Thymus (tissue), 11 donors: Measurements from ENCODE around the gene RAPGEF3. TPM values are rescaled to one million over a fixed set of nuclear protein-coding genes. Genes with fewer than 3 reads are reported as not detected.
A peak's percentile ranks its signal among the peaks of the same experiment; 100 is the strongest.

ENCODE experiments used
- DNase-seq, 9 donors: peaks; one replicate each; pipeline ENCODE4 v3.0.0-alpha.2; 2013; ENCODE audit warnings: low spot score in 9 of 9, low read depth in 6 of 9, missing footprints in 1 of 9
- H3K27ac ChIP-seq, 2 donors: one replicate each; pipeline ENCODE4 v1.5.1; 2013; ENCODE audit warnings: control low read depth in 1 of 2, low read depth in 1 of 2, low read length in 1 of 2, mild to moderate bottlenecking in 1 of 2, moderate library complexity in 1 of 2
- H3K27me3 ChIP-seq, 2 donors: one replicate each; pipeline ENCODE4 v1.5.1; 2013; ENCODE audit warnings: low read length in 1 of 2; ENCODE audit not compliant: control insufficient read depth in 2 of 2, insufficient read depth in 1 of 2
- H3K36me3 ChIP-seq, 2 donors: one replicate each; pipeline ENCODE4 v1.5.1; 2013; ENCODE audit warnings: low read length in 1 of 2, mild to moderate bottlenecking in 1 of 2, moderate library complexity in 1 of 2; ENCODE audit not compliant: control insufficient read depth in 2 of 2, insufficient read depth in 2 of 2
- H3K4me1 ChIP-seq, 2 donors: one replicate each; pipeline ENCODE4 v1.5.1; 2013; ENCODE audit warnings: low read length in 2 of 2; ENCODE audit not compliant: control insufficient read depth in 2 of 2, insufficient read depth in 2 of 2
- H3K4me3 ChIP-seq, 2 donors: one replicate each; pipeline ENCODE4 v1.5.1; 2013; ENCODE audit warnings: low read length in 2 of 2, control low read depth in 1 of 2, mild to moderate bottlenecking in 1 of 2
- H3K9me3 ChIP-seq, 2 donors: one replicate each; pipeline ENCODE4 v1.5.1; 2013; ENCODE audit warnings: low read length in 1 of 2, mild to moderate bottlenecking in 1 of 2; ENCODE audit not compliant: control insufficient read depth in 2 of 2, insufficient read depth in 1 of 2
- WGBS: extraction: QIAGEN DNeasy Blood & Tissue Kit; methylation state at CpG from one replicate; pipeline ENCODE4 v1.1.7; 2013; 5-methylcytosine and 5-hydroxymethylcytosine counted together
- polyA plus RNA-seq: library from polyadenylated mRNA; stranded (reverse); fragments of 200-250 nt; gene quantifications from one replicate; pipeline ENCODE4 v1.2.3, GENCODE V29; 2013
- total RNA-seq: library from RNA; stranded (reverse); fragments of 120-200 nt; gene quantifications from one replicate; pipeline ENCODE4 v1.2.4, GENCODE V29; 2013
- donor health status: healthy.

The RAPGEF3 gene
- total and polyA plus RNA-seq, 2 donors = 1.6 to 20.9 TPM

GRCh38 chr12:47705229-47705565 lies 53.5 kb downstream of the RAPGEF3 start:
- DNase-seq = peak in 1 of 9 donors; percentile 30
- peaks cover 15 to 20% of the 10 kb centered on the region in 2 donors for H3K4me1 ChIP-seq
- no peaks in the 10 kb centered on the region for H3K9me3 ChIP-seq
- H3K27ac ChIP-seq = peak overlapping the region in 1 of 2 donors; percentile 94
- peak overlapping the region; percentile 68 to 90 for H3K4me3 ChIP-seq
- WGBS = 5% methylated on average over 9 of the region's 9 CpGs
- peaks cover 6% of the 10 kb centered on the region in 2 donors for H3K36me3 ChIP-seq
- H3K27me3 ChIP-seq = no peaks in the 10 kb centered on the region

GRCh38 chr12:47704719-47705118 lies 54.0 kb downstream of the RAPGEF3 start:
- 97% methylated on average over 9 of the region's 9 CpGs for WGBS

GRCh38 chr12:47700263-47700662 lies 58.4 kb downstream of the RAPGEF3 start:
- WGBS = 97% methylated on average over 2 of the region's 2 CpGs
- no peaks in the 10 kb centered on the region for H3K9me3 ChIP-seq
- H3K4me1 ChIP-seq = peaks cover 3 to 9% of the 10 kb centered on the region in 2 donors
- no peaks in the 10 kb centered on the region for H3K27me3 ChIP-seq
- H3K36me3 ChIP-seq = peaks cover 10 to 35% of the 10 kb centered on the region in 2 donors
- no peak for DNase-seq
- H3K27ac ChIP-seq = no peak overlapping the region
- H3K4me3 ChIP-seq = no peak overlapping the region

More at GRCh38 chr12:47704719-47705118, 54.0 kb downstream of the RAPGEF3 start:
- Histone ChIP-seq H3K27me3 (no peaks in the 10 kb centered on the region), H3K9me3 (no peaks in the 10 kb centered on the region), H3K27ac (no peak overlapping the region), H3K36me3 (peaks cover 6 to 9% of the 10 kb centered on the region in 2 donors), H3K4me3 (peak overlapping the region; percentile 68 to 90), H3K4me1 (peaks cover 15 to 20% of the 10 kb centered on the region in 2 donors)
- no peak for DNase-seq

GRCh38 chr12:47698631-47699030 lies 60.0 kb downstream of the RAPGEF3 start:
- no peak for DNase-seq
- Histone ChIP-seq H3K36me3 (peaks cover 10 to 42% of the 10 kb centered on the region in 2 donors), H3K27me3 (no peaks in the 10 kb centered on the region), H3K4me1 (no peaks in the 10 kb centered on the region), H3K9me3 (no peaks in the 10 kb centered on the region), H3K4me3 (no peak overlapping the region), H3K27ac (no peak overlapping the region)
- 98% methylated on average over 7 of the region's 7 CpGs for WGBS

GRCh38 chr12:47698055-47698454 lies 60.6 kb downstream of the RAPGEF3 start:
- H3K4me1 ChIP-seq = no peaks in the 10 kb centered on the region
- H3K9me3 ChIP-seq = no peaks in the 10 kb centered on the region
- H3K27ac ChIP-seq = no peak overlapping the region
- peaks cover 12 to 44% of the 10 kb centered on the region in 2 donors for H3K36me3 ChIP-seq
- no peak for DNase-seq
- H3K4me3 ChIP-seq = no peak overlapping the region
- no peaks in the 10 kb centered on the region for H3K27me3 ChIP-seq
- whole genome bisulfite sequencing = 62% methylated on average over 4 of the region's 4 CpGs

GRCh38 chr12:47689215-47689614 lies 69.5 kb downstream of the RAPGEF3 start:
- Histone ChIP-seq H3K4me3 (no peak overlapping the region), H3K36me3 (peaks cover 4 to 19% of the 10 kb centered on the region in 2 donors), H3K4me1 (no peaks in the 10 kb centered on the region), H3K9me3 (no peaks in the 10 kb centered on the region), H3K27ac (no peak overlapping the region), H3K27me3 (no peaks in the 10 kb centered on the region)
- no peak for DNase-seq
- WGBS = 97% methylated on average over 2 of the region's 2 CpGs

- Histone ChIP-seq H3K36me3 (peaks cover 0 to 22% of the 10 kb centered on the region in 2 donors), H3K9me3 (no peaks in the 10 kb centered on the region), H3K4me3 (no peak overlapping the region), H3K27ac (no peak overlapping the region), H3K27me3 (no peaks in the 10 kb centered on the region), H3K4me1 (no peaks in the 10 kb centered on the region)
- WGBS = 97% methylated on average over 3 of the region's 3 CpGs
- no peak for DNase-seq
These were observed 71.0 kb downstream of the RAPGEF3 start for GRCh38 chr12:47687636-47688035.

GRCh38 chr12:47686645-47687240 lies 71.9 kb downstream of the RAPGEF3 start:
- Histone ChIP-seq H3K36me3 (peaks cover 0 to 19% of the 10 kb centered on the region in 2 donors), H3K9me3 (no peaks in the 10 kb centered on the region), H3K27me3 (no peaks in the 10 kb centered on the region), H3K4me1 (no peaks in the 10 kb centered on the region), H3K4me3 (no peak overlapping the region), H3K27ac (no peak overlapping the region)
- WGBS = 83% methylated on average over 4 of the region's 4 CpGs
- peak in 2 of 9 donors; percentile 30 to 47 for DNase-seq
